Activated T-helper 1 cell treated with Interleukin-2 at 50 U/mL for 16 hours (primary cell): ENCODE results near the gene RIN3.

Source experiments
- DNase-seq: peaks from one replicate; pipeline ENCODE4 v3.0.0-alpha.2; 2020; ENCODE audit warnings: low read depth

The RIN3 gene, protein sequence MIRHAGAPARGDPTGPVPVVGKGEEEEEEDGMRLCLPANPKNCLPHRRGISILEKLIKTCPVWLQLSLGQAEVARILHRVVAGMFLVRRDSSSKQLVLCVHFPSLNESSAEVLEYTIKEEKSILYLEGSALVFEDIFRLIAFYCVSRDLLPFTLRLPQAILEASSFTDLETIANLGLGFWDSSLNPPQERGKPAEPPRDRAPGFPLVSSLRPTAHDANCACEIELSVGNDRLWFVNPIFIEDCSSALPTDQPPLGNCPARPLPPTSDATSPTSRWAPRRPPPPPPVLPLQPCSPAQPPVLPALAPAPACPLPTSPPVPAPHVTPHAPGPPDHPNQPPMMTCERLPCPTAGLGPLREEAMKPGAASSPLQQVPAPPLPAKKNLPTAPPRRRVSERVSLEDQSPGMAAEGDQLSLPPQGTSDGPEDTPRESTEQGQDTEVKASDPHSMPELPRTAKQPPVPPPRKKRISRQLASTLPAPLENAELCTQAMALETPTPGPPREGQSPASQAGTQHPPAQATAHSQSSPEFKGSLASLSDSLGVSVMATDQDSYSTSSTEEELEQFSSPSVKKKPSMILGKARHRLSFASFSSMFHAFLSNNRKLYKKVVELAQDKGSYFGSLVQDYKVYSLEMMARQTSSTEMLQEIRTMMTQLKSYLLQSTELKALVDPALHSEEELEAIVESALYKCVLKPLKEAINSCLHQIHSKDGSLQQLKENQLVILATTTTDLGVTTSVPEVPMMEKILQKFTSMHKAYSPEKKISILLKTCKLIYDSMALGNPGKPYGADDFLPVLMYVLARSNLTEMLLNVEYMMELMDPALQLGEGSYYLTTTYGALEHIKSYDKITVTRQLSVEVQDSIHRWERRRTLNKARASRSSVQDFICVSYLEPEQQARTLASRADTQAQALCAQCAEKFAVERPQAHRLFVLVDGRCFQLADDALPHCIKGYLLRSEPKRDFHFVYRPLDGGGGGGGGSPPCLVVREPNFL

DNA sequence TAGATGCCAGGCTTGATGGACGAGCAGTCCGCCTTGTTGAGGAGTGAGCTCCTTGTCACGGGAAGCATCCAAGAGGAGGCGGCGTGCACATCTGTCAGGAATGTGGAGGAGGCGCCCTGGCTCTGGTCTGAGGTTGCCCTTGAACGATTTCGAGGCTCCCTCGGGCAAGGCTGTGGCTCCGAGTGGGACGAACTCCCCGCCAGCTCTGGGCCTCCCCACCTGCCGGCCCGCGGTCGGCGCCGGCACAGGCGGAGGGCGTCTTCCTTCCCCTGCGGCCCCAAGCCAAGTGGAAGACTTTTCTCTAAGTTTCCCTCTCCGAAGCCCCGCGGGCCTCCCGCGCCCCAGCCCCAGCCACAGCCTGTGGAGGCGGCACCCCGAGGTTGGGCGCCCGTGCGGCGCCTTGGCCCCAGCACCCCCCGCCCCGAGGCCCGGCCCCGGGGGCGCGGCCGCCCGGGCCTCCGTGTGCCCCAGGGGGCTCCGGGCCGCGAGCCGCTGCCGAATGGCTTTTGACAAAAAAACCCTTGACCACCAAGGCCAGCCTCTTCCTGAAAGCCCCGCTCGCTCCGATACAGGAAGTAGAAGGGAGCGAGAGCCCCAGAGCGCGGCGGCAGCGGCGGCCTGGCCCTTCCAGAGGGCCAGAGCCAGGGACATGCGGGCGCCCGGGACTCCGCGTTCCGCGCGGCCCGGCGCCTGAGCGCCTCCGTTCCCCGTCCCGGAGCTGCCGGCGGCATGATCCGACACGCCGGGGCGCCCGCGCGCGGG lies at the start of gene RIN3:
Gene RIN3, plus strand, starts transcription at position 578 of the 762 bp plus-strand sequence. Its CDS starts 152 bp downstream, at position 730.
- peak; percentile 5 for DNase-seq

DNA sequence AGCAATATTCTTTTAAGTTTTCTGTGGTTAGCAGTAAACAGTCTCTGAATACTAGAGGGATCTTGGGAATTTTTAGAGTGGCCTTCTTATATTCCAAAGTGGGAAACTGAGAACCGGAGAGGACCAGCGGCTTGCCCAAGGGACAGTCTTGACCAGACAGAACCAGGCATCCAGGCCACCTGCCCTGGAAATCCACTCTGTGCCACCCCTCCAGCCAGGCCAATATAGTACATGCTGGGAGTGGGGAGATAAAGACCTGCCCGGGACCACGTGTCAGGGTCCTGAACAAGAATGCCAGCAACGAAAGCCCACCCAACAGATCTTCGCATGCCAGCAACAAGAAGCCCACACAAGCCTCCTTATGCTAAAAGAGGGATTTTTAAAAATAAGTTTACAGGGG lies 49.4 kb upstream of the RIN3 start:
- DNase-seq, result no peak

DNA sequence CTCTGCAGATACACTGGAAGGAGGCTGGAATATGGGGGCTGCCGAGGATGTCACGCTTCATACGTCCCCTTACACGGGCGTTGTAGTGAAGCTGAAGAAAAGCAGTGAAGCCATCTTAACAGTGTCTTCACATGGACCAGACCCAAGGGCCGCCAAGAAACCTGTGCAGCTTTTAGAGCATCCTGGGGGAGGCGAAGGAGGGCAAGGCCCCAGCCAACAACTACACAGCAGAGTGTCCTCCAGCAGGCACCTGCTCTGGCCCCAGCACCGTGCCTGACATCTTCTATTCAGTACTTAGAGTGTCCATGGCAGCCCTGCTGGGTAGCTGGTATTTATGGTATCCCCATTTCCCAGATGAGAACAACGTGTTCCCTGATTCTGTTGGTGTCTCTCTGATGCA lies 48.9 kb upstream of the RIN3 start:
- DNase-seq, result no peak

DNA sequence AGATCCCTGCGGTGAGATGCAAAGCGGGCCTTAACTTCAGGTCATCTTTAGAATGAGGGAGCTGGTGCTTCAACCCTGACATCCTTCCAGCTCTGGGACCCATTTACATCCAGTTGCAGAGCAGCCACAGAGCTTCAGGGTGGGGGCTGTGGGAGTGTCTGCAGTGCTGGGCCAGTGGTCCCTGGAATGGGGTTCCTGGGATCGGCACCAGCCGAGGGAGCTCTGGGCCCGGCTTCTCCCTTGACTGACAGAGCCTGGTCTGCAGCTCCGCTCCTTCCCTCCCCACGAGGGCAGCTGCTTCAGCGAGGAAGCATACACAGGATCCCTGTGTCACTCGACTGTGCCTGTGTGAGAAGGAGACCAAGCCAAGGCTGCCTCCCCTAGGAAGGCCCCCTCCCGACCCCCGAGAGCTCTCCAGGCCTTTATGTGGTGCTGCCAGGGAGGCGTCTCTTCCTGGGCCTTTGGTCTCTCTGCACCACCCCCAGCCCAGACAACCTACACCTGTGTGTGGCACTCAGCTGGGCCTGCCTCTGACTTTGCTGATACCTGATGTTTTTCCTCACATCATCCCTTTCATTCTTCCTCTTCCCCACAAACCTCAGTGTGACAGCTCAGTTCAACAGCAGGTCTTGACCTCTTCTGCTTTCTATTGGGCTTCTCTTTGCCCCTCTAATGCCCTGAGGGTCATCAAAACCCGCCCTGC lies 48.1 kb upstream of the RIN3 start:
- no peak for DNase-seq

DNA sequence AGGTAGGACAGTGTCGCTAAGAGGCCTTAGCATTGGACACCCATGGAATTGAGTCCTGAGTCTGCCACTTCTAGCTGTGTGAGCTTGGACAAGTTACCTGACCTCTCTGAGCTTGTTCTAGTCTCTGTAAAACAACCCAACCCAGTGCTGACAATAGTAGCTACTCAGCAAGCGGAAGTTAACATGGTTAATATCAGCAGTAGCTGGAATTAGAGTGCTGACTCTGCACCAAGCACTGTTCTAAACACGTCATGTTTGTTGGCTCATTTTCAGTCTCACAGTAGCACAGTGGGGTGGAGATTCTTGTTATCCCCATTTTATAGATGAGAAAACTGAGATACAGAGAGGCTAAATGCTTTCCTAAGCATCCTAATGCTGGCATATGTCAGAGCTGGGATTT lies 47.5 kb upstream of the RIN3 start:
- DNase-seq, result no peak

DNA sequence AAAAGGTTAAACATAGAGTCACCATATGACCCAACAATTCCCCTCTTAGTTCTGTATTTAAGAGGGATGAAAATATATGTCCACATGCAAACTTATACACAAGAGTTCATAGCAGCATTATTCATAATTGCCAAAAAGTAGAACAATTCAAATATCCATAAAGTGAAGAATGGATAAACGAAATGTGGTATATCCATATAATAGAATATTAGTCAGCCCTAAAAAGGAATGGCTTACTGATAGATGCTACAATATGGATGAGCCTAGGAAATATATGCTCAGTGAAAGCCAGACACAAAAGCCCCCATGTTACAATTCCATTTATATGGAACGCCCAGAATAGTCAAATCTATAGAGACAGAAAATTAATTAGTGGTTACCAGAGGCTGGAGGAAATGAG lies 44.1 kb upstream of the RIN3 start:
- no peak for DNase-seq

DNA sequence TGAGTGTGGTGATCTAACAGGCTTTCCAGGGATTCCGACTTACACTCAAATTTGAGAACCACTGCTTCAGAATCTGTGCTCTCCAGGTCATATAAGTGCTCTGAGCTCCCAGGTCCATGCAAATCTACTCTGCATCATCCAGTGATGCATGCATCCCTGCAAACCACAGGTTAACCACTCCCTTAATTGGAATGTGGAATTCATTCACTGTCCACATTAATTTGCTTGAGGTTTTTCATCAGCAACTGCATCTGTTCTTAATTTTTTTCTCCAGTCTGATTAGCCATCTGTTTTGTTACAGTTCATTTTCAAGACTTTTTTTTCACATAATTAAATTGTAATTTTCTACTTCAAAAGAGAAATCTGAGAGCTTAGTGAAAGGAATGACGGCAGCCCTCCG lies 43.4 kb upstream of the RIN3 start:
- no peak for DNase-seq

DNA sequence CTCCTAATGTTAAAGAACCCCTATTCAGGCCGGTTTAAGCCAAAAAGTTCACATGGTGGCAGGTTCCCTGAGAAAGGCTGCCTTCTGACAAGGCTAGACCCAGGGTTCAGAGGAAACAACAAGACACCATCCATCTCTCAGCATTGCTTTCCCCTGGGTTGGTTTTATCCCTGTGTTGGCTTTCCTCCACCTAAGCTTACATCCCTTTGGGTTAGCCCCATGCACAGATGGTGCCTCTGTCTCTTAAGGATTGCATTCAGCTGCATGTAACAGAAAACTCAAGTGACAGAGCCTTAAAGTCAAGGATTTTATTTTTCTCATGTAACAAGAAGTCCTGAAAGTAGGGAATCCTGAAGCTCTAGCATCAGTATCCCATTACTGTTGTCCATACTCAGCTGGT lies 42.8 kb upstream of the RIN3 start:
- DNase-seq, result no peak

DNA sequence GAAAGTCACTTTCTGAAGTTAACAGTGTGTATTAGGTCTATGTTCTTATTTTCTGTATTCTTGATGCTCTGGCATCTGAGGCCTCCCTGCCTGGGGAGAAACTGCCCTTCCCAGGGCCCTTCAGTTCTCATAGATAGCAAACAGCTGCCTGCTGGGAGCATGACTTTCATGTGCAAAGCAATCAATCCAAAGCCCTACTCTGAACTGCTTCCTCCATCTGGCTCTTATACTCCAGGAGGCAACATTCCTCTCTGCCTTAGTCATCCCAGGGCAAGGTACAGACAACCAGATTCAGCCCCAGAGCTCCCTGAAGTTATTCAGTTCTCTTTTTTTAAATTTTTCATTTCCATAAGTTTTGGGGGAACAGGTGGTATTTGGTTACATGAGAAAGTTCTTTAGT lies 41.7 kb upstream of the RIN3 start:
- no peak for DNase-seq

DNA sequence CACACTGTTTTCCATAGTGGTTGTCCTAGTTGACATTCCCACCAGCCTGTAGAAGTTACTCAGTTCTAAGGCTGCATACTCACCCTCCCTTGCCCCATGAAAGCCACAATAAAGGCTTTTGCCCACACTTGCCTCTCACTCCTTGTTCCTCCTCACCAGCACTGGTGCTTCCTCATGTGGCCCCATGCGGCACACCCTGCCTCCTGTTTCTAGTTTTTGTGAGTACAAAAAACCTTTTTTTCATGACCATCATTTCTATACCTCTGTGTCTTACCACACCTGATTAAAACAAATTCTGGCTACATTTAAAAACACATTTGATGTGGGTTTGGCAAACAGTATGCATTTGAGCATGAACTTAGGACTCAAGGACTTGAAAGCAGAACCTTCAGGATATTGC lies 40.7 kb upstream of the RIN3 start:
- DNase-seq, result no peak

DNA sequence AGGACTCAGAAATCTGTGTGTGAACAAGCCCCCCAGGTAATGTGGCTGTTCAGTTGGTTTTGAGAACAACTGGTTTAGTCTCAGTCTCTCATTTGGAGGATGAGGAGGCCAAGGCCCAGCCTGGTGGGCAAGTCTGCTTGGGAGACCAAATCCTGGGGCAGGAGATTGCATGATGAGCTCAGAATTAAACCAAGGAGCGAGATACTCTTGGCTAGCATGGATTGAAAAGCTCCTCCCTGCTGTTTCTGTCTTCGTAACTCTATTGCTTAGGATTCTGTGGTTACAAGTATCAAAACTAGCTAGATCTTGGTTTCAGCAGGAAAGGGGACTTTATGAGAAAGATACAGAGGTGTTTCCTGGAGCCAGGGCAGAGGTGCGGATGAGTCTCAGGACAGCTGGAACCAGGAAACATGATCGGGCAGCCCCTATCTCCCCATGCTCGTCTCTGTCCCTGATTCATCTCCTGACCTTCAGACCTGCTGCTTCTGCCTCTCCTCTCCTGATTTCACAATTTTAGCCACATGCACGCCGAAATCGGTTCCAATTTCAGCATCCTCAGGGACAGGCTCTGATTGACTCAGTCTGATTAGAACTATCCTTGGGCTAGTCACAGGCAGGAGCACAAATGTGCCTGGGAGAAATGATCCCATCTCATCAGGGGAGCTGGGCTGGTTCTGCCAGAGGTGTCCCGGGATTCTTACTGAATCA lies 40.2 kb upstream of the RIN3 start:
- no peak for DNase-seq

DNA sequence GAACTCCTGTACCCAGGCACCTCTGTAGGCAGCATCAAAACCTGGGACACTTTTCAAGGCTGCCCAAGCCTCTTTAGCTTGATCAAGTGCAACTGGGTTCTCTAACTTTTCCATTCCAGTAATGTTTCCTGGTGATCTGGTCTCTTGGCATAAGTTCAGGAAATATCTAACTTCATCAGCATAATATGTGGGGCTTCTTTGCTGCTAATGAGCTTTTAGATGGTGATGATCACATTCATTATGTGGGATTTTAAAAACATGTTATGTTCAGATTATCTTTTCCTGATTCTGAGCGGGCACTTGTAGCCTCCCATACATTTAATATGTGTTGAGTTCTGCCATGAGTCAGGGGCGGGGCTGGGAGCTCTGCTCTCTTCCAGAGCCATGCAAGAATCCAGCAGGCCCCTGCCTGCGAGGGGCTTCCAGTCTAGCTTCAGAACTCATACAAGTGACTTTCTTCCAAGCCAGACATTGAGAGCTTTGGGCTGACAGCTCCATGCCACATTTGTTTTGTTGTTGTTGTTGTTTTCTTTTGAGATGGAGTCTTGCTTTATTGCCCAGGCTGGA lies 39.5 kb upstream of the RIN3 start:
- DNase-seq, result no peak

DNA sequence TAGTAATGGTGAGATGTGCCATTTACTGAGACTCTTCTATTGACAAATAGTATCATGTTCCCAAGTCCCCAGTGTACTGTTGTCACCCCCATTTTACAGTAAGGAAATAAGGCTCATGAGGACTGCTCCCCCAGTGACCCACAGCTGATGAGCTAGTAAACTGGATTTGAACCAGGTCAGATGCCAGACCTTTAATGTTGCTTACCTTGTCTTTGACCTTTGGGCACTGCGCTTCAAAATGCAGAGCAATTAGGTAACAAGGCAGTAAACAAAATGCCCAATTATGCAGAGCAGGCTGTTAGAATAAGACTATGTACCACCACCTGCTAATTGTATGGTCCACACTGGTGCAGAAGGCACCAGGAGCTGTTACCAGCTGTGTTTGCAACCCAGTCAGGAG lies 38.5 kb upstream of the RIN3 start:
- no peak for DNase-seq

DNA sequence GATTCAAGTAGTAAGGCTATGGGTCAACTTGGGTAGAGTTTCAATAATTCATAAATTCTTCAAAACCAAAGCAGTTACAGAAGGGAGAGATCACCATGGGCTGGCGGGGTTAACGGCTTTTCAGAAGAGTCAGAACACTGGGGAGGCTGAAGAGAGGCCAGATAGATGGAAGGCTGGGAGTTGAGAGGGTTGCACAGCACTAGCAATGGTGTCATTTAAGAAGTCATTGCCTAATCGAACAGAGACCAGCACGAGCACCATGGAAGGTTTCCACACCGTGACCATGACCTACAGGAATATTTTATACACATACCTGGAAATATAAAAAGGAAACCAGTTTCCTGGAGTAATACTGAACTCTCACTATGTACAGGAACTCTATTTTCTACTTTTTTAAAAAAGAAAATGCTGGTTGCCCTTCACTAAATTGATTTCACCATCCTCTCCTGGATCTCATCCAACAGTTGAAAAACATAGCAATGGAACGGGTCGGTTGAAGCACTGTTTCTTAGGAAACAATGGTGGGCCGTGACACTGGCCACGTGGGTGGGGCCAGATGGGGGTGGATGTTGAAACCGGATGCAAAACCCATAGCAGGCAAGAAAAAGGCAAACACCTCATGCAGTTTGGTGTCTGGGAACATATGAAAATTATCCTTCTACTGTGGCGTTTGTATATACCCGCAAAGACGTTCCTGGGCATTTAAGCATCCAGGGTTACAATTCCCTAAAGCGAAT lies 38.0 kb upstream of the RIN3 start:
- no peak for DNase-seq

DNA sequence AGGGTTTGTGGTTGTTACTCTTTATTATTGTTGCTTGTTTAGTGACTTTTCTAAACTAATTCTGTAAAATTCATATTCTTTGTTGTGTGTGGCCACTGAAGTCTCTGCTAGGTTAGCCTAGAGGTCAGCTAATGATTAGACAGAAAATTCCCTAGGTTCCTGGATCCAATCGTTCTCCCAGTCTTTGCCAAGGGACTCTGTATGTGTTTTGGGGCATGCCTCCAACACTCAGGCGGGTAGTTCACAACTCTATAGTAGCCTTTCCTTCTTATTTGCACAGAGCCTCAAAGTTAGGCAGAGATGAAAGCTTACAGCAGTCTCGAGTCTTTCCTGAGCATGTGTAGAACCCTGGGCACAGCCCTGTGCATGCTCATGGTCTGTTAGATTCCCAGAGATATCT lies 32.7 kb upstream of the RIN3 start:
- DNase-seq, result no peak

DNA sequence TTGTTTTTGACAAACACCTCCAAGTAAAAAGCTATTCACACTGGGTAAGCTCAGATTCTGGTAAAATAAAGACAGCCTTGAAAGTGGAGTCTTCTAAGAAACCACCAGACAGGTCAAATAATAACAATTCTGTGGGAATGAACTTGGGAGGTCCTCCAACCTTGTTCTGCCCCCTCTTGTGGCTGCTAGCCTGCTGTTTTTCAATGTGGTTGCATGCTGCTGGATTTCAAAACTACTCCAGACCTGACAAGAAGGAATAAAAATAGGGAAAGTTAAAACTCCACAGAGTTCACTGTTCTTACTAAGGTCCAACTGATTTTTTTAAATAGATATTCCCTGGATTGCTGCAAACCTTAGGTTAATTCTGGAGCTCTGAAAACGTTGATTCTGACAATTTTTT lies 32.2 kb upstream of the RIN3 start:
- no peak for DNase-seq

DNA sequence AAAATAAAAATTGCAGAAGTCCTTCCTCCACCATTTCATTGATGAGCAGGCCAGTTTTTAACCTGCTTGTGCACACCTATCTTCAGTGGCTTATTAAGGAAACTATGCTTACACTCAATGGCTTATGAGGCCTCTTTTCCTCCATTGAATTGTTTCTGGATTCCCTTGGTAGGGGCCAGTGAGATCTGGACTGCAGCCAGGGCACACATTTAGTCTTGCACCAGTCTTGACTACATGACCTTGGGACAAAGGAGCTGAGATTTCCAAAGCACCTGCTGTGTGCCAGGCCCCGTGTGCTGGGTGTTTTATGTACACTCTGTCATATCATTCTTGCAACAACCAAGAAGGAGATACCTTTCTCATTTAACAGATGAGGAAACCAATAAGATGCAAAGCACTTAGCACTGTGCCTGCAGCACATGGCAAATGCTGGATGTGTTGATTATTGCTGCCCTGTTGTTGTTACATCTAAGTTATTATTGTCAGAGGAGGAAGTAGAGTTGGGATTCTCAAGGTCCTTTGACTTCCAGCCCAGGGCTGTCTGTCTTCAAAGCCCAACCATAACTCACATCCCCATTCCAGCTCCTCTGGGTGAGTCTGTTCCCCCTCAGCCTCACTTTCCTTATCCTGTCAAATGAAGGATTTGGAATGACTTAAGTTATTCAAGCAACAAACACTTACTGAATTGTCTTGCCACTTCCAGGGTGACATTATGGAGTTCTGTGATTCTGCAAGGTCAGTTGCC lies 31.6 kb upstream of the RIN3 start:
- DNase-seq, result no peak

DNA sequence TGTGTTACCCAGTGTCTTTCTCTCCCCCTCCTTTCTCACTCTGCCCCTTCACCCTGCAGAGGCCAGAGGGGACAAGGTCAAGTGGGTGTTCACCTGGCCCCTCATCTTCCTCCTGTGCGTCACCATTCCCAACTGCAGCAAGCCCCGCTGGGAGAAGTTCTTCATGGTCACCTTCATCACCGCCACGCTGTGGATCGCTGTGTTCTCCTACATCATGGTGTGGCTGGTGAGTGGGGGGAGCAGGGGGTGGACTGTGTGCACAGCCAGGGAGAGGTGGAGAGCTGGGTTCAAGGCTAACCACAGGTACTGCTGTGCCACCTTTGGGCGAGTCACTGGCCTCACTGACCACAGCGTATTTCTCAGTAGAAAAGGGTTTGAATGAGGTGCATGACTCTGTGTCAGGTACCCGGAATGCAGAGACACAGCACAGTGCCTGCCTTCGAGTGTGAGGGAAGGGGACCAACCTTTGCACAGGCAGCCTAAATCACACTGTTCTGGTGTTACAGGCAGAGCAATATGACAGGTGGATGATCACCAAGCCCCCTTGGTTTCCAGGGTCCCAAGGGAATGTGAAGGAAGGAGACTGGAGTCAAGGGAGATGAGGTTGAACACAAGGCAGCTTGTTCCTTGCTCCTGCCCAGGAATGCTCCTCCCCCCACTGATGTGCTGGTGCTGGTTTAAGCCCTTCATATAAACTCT lies 30.8 kb upstream of the RIN3 start:
- no peak for DNase-seq
